H1 (cell line): ENCODE results near the gene GPRIN1. TPM values are rescaled to one million over a fixed set of nuclear protein-coding genes. Genes with fewer than 3 reads are reported as not detected.

ENCODE experiments used
- HDAC2 ChIP-seq, 2 experiments: fragments of 300-600 bp in 1 of 2; sonication (generic) in 1 of 2; IDR thresholded peaks; 2 replicates each; pipeline ENCODE4 v1.6.1; 2011 to 2012; ENCODE audit warnings: low read depth in 2 of 2, low read length in 2 of 2, mild to moderate bottlenecking in 2 of 2, moderate library complexity in 2 of 2, borderline replicate concordance in 1 of 2, inconsistent platforms in 1 of 2
- HDAC6 ChIP-seq: IDR thresholded peaks from one replicate; pipeline ENCODE4 v1.7.1; 2012; ENCODE audit warnings: low read depth, mild to moderate bottlenecking, inconsistent platforms, low read length, moderate library complexity
- MAFK ChIP-seq: IDR thresholded peaks from 2 replicates; pipeline ENCODE4 v1.6.1; 2012; ENCODE audit warnings: low read depth, mild to moderate bottlenecking, improper control_type of control experiment, low read length
- NRF1 ChIP-seq: IDR thresholded peaks from 2 replicates; pipeline ENCODE4 v1.6.1; 2011; ENCODE audit warnings: mild to moderate bottlenecking, low read depth, low read length, improper control_type of control experiment
- RBBP5 ChIP-seq: IDR thresholded peaks from 2 replicates; pipeline ENCODE4 v1.7.1; 2012; ENCODE audit warnings: low read depth, mild to moderate bottlenecking, inconsistent platforms, low read length, moderate library complexity, borderline replicate concordance
- RFX5 ChIP-seq: IDR thresholded peaks from 2 replicates; pipeline ENCODE4 v1.6.1; 2011; ENCODE audit warnings: low read depth, low read length, improper control_type of control experiment, borderline replicate concordance
- SP4 ChIP-seq: IDR thresholded peaks from 2 replicates; pipeline ENCODE4 v1.6.1; 2012; ENCODE audit warnings: low read length, inconsistent platforms
- TAF1 ChIP-seq: IDR thresholded peaks from 2 replicates; pipeline ENCODE4 v1.6.1; 2011; ENCODE audit warnings: mild to moderate bottlenecking, low read depth, low read length
- polyA plus RNA-seq, 7 experiments: library from polyadenylated mRNA; depleted of rRNA in 3 of 7; stranded (reverse) in 5 of 7; unstranded in 2 of 7; fragments of >200 nt in 5 of 7; fragments of 200-250 nt in 2 of 7; gene quantifications; 1 replicate in 5 of 7; 2 replicates in 1 of 7; 4 replicates in 1 of 7; pipeline versions ENCODE4 v1.2.1 to v1.2.3, GENCODE V29; 2011 to 2013; ENCODE audit warnings: missing spikeins in 2 of 7, mixed read lengths in 2 of 7
- total RNA-seq: library from RNA; stranded (reverse); fragmentation: NEBNext Ultra II Directional; extraction: Animal tissue kit (Norgen Biotek cat#: 25700); gene quantifications from 2 replicates; pipeline ENCODE4 v1.2.1, GENCODE V29; 2021
- TF ChIP-seq, protein P1 (sequence below): fragments of 300-600 bp; sonication (generic); IDR thresholded peaks from 2 replicates; pipeline ENCODE4 v1.7.1; 2012; ENCODE audit warnings: low read length, moderate library complexity, mild to moderate bottlenecking, inconsistent platforms; ENCODE audit not compliant: insufficient replicate concordance
- TF ChIP-seq, protein P2 (sequence below): IDR thresholded peaks from 2 replicates; pipeline ENCODE4 v1.6.1; 2012; ENCODE audit warnings: low read length, inconsistent platforms

Gene GPRIN1
- total and polyA plus RNA-seq, 2 of the 8 experiments (the other 6 are each of a cell fraction or from before 2014, with no cell fraction given): 3.3 to 12.0 TPM

DNA sequence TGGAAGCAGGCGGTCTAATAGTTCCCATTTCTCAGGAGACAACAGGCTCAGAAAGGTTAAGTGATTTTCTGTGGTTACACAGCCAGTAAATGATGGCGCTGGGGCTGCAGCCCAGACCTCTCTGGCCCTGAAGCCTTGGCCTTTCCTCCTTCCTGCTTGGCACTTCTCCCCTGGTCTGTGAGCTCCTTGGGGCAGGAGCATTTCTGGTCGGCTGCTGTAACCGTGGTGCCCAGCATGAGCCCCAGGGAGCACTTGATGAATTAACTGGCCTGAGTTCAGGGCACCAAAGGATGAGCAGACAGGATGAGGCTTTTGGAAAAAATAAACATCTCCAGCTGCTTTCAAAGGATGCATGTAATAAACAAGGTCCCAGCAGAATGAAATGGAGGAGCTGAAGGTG is 30.6 kb downstream of the GPRIN1 start (continued):
- TF ChIP-seq, protein P1, sequence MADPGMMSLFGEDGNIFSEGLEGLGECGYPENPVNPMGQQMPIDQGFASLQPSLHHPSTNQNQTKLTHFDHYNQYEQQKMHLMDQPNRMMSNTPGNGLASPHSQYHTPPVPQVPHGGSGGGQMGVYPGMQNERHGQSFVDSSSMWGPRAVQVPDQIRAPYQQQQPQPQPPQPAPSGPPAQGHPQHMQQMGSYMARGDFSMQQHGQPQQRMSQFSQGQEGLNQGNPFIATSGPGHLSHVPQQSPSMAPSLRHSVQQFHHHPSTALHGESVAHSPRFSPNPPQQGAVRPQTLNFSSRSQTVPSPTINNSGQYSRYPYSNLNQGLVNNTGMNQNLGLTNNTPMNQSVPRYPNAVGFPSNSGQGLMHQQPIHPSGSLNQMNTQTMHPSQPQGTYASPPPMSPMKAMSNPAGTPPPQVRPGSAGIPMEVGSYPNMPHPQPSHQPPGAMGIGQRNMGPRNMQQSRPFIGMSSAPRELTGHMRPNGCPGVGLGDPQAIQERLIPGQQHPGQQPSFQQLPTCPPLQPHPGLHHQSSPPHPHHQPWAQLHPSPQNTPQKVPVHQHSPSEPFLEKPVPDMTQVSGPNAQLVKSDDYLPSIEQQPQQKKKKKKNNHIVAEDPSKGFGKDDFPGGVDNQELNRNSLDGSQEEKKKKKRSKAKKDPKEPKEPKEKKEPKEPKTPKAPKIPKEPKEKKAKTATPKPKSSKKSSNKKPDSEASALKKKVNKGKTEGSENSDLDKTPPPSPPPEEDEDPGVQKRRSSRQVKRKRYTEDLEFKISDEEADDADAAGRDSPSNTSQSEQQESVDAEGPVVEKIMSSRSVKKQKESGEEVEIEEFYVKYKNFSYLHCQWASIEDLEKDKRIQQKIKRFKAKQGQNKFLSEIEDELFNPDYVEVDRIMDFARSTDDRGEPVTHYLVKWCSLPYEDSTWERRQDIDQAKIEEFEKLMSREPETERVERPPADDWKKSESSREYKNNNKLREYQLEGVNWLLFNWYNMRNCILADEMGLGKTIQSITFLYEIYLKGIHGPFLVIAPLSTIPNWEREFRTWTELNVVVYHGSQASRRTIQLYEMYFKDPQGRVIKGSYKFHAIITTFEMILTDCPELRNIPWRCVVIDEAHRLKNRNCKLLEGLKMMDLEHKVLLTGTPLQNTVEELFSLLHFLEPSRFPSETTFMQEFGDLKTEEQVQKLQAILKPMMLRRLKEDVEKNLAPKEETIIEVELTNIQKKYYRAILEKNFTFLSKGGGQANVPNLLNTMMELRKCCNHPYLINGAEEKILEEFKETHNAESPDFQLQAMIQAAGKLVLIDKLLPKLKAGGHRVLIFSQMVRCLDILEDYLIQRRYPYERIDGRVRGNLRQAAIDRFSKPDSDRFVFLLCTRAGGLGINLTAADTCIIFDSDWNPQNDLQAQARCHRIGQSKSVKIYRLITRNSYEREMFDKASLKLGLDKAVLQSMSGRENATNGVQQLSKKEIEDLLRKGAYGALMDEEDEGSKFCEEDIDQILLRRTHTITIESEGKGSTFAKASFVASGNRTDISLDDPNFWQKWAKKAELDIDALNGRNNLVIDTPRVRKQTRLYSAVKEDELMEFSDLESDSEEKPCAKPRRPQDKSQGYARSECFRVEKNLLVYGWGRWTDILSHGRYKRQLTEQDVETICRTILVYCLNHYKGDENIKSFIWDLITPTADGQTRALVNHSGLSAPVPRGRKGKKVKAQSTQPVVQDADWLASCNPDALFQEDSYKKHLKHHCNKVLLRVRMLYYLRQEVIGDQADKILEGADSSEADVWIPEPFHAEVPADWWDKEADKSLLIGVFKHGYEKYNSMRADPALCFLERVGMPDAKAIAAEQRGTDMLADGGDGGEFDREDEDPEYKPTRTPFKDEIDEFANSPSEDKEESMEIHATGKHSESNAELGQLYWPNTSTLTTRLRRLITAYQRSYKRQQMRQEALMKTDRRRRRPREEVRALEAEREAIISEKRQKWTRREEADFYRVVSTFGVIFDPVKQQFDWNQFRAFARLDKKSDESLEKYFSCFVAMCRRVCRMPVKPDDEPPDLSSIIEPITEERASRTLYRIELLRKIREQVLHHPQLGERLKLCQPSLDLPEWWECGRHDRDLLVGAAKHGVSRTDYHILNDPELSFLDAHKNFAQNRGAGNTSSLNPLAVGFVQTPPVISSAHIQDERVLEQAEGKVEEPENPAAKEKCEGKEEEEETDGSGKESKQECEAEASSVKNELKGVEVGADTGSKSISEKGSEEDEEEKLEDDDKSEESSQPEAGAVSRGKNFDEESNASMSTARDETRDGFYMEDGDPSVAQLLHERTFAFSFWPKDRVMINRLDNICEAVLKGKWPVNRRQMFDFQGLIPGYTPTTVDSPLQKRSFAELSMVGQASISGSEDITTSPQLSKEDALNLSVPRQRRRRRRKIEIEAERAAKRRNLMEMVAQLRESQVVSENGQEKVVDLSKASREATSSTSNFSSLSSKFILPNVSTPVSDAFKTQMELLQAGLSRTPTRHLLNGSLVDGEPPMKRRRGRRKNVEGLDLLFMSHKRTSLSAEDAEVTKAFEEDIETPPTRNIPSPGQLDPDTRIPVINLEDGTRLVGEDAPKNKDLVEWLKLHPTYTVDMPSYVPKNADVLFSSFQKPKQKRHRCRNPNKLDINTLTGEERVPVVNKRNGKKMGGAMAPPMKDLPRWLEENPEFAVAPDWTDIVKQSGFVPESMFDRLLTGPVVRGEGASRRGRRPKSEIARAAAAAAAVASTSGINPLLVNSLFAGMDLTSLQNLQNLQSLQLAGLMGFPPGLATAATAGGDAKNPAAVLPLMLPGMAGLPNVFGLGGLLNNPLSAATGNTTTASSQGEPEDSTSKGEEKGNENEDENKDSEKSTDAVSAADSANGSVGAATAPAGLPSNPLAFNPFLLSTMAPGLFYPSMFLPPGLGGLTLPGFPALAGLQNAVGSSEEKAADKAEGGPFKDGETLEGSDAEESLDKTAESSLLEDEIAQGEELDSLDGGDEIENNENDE: no peak
- no peak for TF ChIP-seq MAFK
- no peak for TF ChIP-seq RBBP5
- no peak for TF ChIP-seq HDAC6
- TF ChIP-seq, protein P2, sequence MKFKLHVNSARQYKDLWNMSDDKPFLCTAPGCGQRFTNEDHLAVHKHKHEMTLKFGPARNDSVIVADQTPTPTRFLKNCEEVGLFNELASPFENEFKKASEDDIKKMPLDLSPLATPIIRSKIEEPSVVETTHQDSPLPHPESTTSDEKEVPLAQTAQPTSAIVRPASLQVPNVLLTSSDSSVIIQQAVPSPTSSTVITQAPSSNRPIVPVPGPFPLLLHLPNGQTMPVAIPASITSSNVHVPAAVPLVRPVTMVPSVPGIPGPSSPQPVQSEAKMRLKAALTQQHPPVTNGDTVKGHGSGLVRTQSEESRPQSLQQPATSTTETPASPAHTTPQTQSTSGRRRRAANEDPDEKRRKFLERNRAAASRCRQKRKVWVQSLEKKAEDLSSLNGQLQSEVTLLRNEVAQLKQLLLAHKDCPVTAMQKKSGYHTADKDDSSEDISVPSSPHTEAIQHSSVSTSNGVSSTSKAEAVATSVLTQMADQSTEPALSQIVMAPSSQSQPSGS: no peak
- TF ChIP-seq RFX5: no peak
- no peak for TF ChIP-seq SP4
- no peak for TF ChIP-seq NRF1
- no peak for TF ChIP-seq HDAC2 (IDR thresholded peaks at IDR 0.05; ENCODE audit: borderline replicate concordance in 1 of 2, low read depth in 2 of 2, low read length in 2 of 2)
- no peak for TF ChIP-seq TAF1
